GM19099 (cell line): ENCODE results near the gene SVEP1.

Source experiments
- POLR2A ChIP-seq: IDR thresholded peaks from 3 replicates; pipeline ENCODE4 v1.6.1; 2011; ENCODE audit warnings: low read depth; ENCODE audit not compliant: insufficient read length; ENCODE audit errors: extremely low read depth

Gene SVEP1

GRCh38 chr9:110546411-110546871 lies 33.1 kb downstream of the SVEP1 start:
- no peak for TF ChIP-seq POLR2A

DNA sequence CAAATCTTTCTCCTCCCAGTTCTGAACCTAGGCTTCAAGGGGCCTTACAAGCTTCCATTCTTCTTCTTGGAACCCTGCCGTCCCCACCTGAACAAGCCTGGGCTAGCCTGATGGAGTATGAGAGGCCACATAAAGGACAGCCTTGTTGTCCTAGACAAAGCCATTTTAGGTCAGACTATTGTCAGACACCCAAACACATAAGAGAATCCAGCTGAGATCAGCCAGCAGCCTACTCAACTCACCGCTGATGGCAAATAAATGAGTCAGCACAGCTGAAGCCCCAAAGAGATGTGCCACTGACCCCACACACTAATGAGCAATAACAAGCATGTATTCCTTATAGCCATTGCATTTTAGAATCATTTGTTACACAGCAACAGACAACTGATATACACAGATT lies 33.8 kb downstream of the SVEP1 start:
- TF ChIP-seq POLR2A: no peak

DNA sequence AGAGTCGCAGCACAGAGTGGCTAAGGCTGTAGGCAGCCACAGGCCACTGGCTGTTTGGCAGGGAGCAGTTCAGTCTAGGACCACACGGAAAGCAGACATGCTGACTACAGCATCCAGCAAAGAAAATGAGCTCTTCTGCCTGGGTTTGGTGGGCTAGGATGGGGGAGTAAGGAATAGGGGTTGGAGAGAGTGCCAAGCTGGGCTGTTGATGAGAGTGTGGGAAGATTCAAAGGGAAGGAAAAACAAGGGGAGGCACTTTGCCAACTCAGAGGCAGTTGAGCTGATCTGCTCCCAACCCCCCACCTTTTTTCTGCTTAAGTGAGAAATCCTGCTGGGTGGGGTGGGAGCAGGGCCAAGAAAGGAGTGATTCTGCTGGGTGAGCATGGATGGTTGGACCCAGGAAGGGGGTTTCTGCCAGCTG lies 35.9 kb downstream of the SVEP1 start:
- no peak for TF ChIP-seq POLR2A

DNA sequence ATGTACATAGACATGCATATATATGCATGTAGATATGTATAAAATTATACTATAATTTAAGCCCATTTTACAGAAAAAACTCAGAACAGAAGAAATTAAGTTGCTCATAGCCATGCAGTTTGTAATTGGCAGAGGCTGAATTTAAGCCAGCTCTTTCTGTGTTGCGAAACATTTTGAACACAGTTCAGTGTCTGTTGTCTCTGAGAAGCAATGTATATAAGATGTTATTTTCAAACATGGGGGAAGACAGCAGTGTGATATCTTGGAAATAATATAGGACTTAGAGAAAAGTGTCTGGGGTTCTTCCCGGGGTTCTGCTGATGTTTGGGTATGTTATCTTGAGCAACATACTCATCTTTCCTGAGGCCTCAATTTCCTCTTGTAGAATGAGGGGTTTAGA lies 37.6 kb downstream of the SVEP1 start:
- no peak for TF ChIP-seq POLR2A

GRCh38 chr9:110538647-110539041 lies 40.9 kb downstream of the SVEP1 start:
- no peak for TF ChIP-seq POLR2A

GRCh38 chr9:110537841-110538646 lies 41.5 kb downstream of the SVEP1 start:
- no peak for TF ChIP-seq POLR2A

- no peak for TF ChIP-seq POLR2A
Measured at GRCh38 chr9:110536822-110537221, 42.7 kb downstream of the SVEP1 start.

DNA sequence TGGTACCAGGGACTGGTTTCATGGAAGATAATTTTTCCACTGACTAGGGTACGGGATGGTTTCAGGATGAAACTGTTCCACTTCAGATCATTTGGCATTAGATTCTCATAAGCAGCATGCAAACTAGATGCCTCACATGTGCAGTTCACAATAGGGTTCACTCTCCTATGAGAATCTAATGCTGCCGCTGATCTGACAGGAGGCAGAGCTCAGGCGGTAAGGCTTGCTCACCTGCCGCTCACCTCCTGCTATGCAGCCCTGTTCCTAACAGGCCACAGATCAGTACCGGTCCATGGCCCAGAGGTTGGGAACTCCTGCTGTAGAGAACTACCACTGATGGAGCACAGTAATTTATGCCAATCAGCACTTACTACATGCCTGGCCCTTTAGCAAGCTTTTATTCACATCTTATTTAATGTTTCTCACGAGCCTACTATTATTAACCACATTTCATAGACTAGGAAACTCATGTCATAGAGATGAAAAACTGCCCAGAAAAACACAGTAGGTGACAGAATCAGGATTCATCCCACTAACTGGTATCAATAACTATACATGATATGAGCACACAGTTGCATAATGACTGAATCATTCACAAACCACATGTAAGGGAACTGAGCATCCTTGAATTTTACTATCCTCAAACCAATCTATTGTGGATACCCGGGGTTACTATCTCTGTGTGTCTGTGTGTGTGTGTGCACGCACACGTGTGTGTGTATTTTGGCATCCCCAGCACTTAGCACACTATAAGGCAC lies 46.5 kb downstream of the SVEP1 start:
- TF ChIP-seq POLR2A: no peak

- TF ChIP-seq POLR2A: no peak
Measured at GRCh38 chr9:110531776-110532175, 47.8 kb downstream of the SVEP1 start.

- TF ChIP-seq POLR2A: no peak
Measured at GRCh38 chr9:110528645-110529044, 50.9 kb downstream of the SVEP1 start.

DNA sequence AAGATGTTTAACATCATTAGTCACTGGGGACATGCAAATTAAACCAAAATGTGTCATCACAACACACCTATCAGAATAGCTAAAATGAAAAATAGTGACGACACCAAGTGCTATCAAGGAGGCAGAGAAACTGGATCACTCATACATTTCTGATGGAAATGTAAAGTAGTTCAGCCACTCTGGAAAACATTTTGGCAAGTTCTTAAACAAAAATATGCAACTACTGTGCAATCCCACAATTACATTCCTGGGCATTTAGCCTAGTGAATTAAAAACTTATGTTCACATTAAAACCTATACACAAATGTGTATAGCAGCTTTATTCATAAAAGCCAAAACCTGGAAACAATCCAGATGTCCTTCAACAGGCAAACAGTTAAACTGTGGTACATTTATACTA lies 53.1 kb downstream of the SVEP1 start:
- no peak for TF ChIP-seq POLR2A

DNA sequence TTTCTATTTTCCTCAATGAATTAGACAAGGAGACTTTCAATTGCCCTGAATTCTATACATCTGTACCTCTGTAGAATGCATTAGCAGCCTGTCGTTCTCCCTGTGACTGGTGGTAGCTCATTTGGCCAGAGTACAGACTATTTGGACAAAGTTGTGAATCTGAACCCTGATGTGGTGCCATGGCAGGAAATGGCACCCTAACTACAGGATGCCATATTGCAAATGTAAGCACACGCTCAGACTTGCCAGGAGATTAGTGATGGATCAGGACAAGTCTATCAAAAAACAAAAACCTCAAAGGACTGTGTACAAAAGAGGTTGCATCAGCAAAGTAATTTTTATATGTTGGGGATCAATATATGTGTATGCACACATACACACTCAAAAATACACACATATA lies 58.3 kb downstream of the SVEP1 start:
- TF ChIP-seq POLR2A: no peak

- TF ChIP-seq POLR2A: no peak
Measured at GRCh38 chr9:110520120-110520701, 59.3 kb downstream of the SVEP1 start.

- no peak for TF ChIP-seq POLR2A
Measured at GRCh38 chr9:110517483-110517882, 62.1 kb downstream of the SVEP1 start.

DNA sequence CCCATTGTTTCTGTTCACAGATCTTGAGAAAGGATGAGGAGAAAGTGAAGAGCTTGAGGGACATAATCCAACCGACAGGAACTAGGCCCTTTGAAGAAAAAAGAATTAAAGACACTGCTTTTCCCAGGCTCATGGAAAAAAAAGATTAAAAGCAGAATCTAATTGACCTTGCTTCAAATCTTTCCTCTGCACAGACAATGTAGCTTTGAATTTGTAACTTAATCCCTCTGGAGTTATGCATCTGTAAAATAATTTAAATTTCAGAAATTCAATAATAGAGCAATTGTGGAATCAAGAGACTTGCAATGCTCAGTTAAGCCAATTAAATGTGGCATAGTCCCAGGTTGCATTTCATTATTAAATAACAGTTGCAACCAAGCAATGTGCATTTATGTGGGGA lies 64.6 kb downstream of the SVEP1 start:
- no peak for TF ChIP-seq POLR2A

- TF ChIP-seq POLR2A: no peak
Measured at GRCh38 chr9:110512817-110513216, 66.7 kb downstream of the SVEP1 start.
